DOHH2 (cell line): ENCODE measurements around the gene UNC13B.

Experiments
- EZH2phosphoT487 ChIP-seq: fragments of 200-600 bp; sonication (generic); IDR thresholded peaks from 2 replicates; pipeline ENCODE4 v1.6.1; 2017; ENCODE audit warnings: borderline replicate concordance, mild to moderate bottlenecking, antibody characterized with exemption, low read length, moderate library complexity, mixed read lengths
- TF ChIP-seq, protein P1 (sequence below): fragments of 200-600 bp; sonication (generic); IDR thresholded peaks from one replicate; pipeline ENCODE4 v1.5.1; 2014; ENCODE audit warnings: antibody characterized with exemption, mild to moderate bottlenecking, low read depth, low read length; ENCODE audit not compliant: poor library complexity, severe bottlenecking

DNA sequence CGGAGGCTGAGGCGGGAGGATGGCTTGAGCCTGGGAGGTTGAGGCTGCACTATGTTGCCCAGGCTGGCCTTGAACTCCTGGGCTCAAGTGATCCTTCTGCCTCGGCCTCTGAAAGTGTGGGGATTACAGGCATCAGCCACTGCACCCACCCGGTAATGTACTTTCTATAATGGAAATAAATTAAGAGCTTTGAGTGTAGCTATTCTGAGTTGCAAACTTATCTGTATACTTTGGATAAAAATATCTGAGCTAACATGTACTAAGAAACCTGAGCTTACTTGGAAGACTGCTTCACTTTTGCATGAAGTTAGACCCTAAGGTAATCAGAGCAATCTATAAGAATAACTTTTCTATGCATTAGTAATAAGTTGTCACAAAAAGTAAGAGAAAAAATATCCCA, 50.0 kb downstream of the UNC13B start:
- TF ChIP-seq, protein P1, sequence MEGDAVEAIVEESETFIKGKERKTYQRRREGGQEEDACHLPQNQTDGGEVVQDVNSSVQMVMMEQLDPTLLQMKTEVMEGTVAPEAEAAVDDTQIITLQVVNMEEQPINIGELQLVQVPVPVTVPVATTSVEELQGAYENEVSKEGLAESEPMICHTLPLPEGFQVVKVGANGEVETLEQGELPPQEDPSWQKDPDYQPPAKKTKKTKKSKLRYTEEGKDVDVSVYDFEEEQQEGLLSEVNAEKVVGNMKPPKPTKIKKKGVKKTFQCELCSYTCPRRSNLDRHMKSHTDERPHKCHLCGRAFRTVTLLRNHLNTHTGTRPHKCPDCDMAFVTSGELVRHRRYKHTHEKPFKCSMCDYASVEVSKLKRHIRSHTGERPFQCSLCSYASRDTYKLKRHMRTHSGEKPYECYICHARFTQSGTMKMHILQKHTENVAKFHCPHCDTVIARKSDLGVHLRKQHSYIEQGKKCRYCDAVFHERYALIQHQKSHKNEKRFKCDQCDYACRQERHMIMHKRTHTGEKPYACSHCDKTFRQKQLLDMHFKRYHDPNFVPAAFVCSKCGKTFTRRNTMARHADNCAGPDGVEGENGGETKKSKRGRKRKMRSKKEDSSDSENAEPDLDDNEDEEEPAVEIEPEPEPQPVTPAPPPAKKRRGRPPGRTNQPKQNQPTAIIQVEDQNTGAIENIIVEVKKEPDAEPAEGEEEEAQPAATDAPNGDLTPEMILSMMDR = no peak
- no peak for TF ChIP-seq EZH2phosphoT487
